ENCODE measurements around the gene AZI2.

Gene AZI2

DNA sequence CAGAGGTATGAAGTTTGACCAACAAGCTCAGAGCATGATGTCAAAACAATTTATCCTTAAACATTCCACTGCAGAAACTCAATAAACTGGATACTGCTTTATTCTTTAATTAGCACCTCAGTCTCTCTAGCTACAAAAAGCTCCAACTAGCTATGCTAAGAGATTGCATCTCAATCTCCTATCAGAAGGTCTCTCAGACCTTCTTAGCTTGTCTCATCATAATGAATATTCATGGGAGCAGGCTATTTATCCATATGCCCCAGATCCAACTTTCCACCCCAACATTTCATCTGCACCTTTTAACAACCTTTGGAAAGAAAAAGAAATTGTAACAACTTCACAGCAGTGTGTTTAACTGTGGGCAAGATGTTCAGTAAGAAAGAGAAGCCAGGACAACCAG, 11.4 kb downstream of the AZI2 start:
- no peak overlapping the region for H3K9ac ChIP-seq (ENCODE audit: low read depth in 1 of 2, low read length in 2 of 2)
- H3K4me1 ChIP-seq (ENCODE audit: control insufficient read depth in 2 of 2, insufficient read depth in 2 of 2, low read length in 2 of 2), result no peaks in the 10 kb centered on the region
- H3K27me3 ChIP-seq (ENCODE audit: control insufficient read depth in 2 of 2, insufficient read depth in 2 of 2, low read length in 2 of 2), result no peaks in the 10 kb centered on the region
- H3K36me3 ChIP-seq (ENCODE audit: control insufficient read depth in 2 of 2, insufficient read depth in 2 of 2, low read length in 2 of 2), result peaks cover 7% of the 10 kb centered on the region in 2 donors
- H3K27ac ChIP-seq (ENCODE audit: low read depth in 2 of 2, low read length in 2 of 2), result no peak overlapping the region
- H3K9me3 ChIP-seq (ENCODE audit: control insufficient read depth in 2 of 2, low read length in 2 of 2), result no peaks in the 10 kb centered on the region
- H3K4me3 ChIP-seq (ENCODE audit: low read length in 2 of 2), result no peak overlapping the region

DNA sequence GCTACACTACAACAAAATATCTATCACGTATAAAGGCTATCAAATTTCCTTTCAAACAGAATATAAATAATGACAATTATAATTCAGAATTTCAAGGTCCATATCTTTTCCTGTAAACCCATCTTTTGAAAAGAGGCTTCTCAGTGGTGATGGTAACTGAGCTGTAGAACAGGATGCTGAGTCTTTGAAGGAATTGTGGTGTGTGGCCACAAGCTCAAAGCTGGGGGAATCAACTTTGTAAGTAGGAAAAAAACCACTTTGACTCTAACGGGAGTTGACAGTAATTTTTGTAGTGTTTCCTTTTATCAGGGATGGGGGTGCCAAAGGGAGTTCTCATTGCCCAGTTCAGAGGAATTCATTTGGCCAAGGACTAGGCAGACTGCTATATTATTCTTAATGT, 13.4 kb downstream of the AZI2 start:
- H3K36me3 ChIP-seq (ENCODE audit: control insufficient read depth in 2 of 2, insufficient read depth in 2 of 2, low read length in 2 of 2), result peaks cover 7 to 12% of the 10 kb centered on the region in 2 donors
- H3K4me3 ChIP-seq (ENCODE audit: low read length in 2 of 2), result no peak overlapping the region

DNA sequence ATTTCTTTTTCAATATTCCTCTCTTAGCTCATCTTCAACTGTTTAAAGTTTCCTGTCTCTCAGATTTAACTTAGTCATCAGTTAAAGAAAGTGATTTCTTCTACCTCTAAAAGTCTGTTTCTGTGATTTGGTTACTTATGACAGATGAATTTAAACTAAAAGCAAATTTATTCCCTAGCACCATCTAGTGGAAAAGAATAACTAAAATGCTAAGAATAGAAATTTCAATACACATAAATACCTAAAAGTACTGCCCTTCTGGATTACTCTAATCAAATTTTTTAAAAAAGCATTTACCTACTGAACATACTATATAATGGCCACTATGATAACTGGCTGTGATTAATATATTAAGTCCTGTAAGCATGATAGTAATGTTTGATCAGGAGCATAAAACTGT, 14.1 kb downstream of the AZI2 start:
- H3K9me3 ChIP-seq (ENCODE audit: control insufficient read depth in 2 of 2, low read length in 2 of 2), result no peaks in the 10 kb centered on the region
- H3K4me3 ChIP-seq (ENCODE audit: low read length in 2 of 2), result no peak overlapping the region
- no peaks in the 10 kb centered on the region for H3K27me3 ChIP-seq (ENCODE audit: control insufficient read depth in 2 of 2, insufficient read depth in 2 of 2, low read length in 2 of 2)
- H3K36me3 ChIP-seq (ENCODE audit: control insufficient read depth in 2 of 2, insufficient read depth in 2 of 2, low read length in 2 of 2), result peaks cover 7 to 12% of the 10 kb centered on the region in 2 donors
- H3K9ac ChIP-seq (ENCODE audit: low read depth in 1 of 2, low read length in 2 of 2), result no peak overlapping the region
- H3K4me1 ChIP-seq (ENCODE audit: control insufficient read depth in 2 of 2, insufficient read depth in 2 of 2, low read length in 2 of 2), result no peaks in the 10 kb centered on the region
- H3K27ac ChIP-seq (ENCODE audit: low read depth in 2 of 2, low read length in 2 of 2), result no peak overlapping the region

More for the DNA sequence above, 13.4 kb downstream of the AZI2 start:
- Histone ChIP-seq H3K27ac (ENCODE audit: low read depth in 2 of 2, low read length in 2 of 2) (no peak overlapping the region), H3K27me3 (ENCODE audit: control insufficient read depth in 2 of 2, insufficient read depth in 2 of 2, low read length in 2 of 2) (no peaks in the 10 kb centered on the region), H3K9ac (ENCODE audit: low read depth in 1 of 2, low read length in 2 of 2) (no peak overlapping the region), H3K9me3 (ENCODE audit: control insufficient read depth in 2 of 2, low read length in 2 of 2) (no peaks in the 10 kb centered on the region), H3K4me1 (ENCODE audit: control insufficient read depth in 2 of 2, insufficient read depth in 2 of 2, low read length in 2 of 2) (no peaks in the 10 kb centered on the region)

DNA sequence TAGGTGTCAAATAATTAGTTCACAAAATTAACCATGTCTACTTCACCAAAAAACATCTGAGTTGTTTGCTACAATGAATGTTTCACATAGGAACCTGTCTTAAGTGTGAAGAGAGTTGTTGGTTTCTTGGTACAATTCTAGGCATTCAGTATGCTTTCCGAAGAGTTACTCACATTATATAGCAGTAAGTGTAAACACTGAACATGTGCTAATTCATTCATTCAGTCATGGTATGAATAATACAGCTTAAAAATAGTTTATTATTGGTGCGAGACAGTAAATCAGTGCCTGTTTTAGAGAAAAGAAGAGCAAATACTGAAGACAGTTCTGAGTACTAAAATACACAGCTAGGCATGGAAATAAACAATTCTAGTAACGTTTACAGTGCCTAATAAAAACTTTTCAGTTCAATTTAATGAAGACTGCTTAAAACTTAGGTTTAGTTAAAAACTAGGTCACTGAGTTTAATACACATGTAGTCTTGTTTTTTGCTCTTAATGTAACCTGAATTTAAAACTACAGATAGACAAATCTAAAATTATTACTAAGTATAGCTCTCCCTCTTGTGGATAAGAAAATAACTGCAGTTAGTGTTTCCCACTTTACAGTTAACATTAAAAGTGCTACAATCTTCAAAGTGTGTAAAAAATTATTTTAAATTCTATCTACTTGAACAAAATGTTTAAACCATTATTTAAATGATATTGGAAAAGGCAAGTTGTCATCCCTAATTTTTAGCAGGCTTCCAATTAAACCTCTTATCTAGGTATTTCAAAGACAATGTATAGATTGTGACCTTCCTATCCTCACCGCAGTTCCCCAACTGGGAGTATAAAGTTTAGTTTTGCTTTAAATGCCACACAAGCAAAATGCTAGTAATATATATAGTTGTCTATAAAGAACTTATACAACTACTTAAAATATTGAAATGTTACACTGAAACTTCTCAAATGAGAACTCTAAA, 20.2 kb downstream of the AZI2 start:
- Histone ChIP-seq H3K9ac (ENCODE audit: low read depth in 1 of 2, low read length in 2 of 2) (no peak overlapping the region), H3K27me3 (ENCODE audit: control insufficient read depth in 2 of 2, insufficient read depth in 2 of 2, low read length in 2 of 2) (no peaks in the 10 kb centered on the region), H3K36me3 (ENCODE audit: control insufficient read depth in 2 of 2, insufficient read depth in 2 of 2, low read length in 2 of 2) (peaks cover 16 to 21% of the 10 kb centered on the region in 2 donors), H3K9me3 (ENCODE audit: control insufficient read depth in 2 of 2, low read length in 2 of 2) (no peaks in the 10 kb centered on the region), H3K4me3 (ENCODE audit: low read length in 2 of 2) (no peak overlapping the region), H3K4me1 (ENCODE audit: control insufficient read depth in 2 of 2, insufficient read depth in 2 of 2, low read length in 2 of 2) (no peaks in the 10 kb centered on the region), H3K27ac (ENCODE audit: low read depth in 2 of 2, low read length in 2 of 2) (no peak overlapping the region)

DNA sequence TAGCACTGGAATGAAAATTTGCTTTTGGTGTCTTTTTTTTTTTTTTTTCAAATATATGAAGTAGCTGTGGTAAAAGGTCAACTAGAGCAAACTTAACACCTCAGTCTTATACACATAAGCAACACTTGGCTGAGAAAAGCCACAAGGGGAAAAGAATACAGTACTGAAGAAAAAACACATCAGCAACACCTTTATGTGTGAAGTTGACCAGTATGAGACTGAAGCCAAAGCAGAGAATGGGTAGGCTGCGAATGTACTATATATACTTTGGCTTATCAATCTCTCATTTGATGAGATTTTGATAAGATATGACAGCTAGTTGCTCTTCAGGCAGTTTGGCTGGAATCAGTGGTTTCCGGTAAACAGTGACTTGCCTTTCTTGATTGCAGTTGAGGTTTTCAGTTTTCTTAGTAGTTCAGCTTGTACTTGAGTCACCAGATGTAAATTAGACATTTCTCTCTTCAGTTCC, 22.1 kb downstream of the AZI2 start:
- no peak overlapping the region for H3K27ac ChIP-seq (ENCODE audit: low read depth in 2 of 2, low read length in 2 of 2)
- H3K36me3 ChIP-seq (ENCODE audit: control insufficient read depth in 2 of 2, insufficient read depth in 2 of 2, low read length in 2 of 2), result peaks cover 18 to 22% of the 10 kb centered on the region in 2 donors
- no peak overlapping the region for H3K4me3 ChIP-seq (ENCODE audit: low read length in 2 of 2)
- H3K4me1 ChIP-seq (ENCODE audit: control insufficient read depth in 2 of 2, insufficient read depth in 2 of 2, low read length in 2 of 2), result no peaks in the 10 kb centered on the region
- no peaks in the 10 kb centered on the region for H3K27me3 ChIP-seq (ENCODE audit: control insufficient read depth in 2 of 2, insufficient read depth in 2 of 2, low read length in 2 of 2)
- no peak overlapping the region for H3K9ac ChIP-seq (ENCODE audit: low read depth in 1 of 2, low read length in 2 of 2)
- H3K9me3 ChIP-seq (ENCODE audit: control insufficient read depth in 2 of 2, low read length in 2 of 2), result no peaks in the 10 kb centered on the region

DNA sequence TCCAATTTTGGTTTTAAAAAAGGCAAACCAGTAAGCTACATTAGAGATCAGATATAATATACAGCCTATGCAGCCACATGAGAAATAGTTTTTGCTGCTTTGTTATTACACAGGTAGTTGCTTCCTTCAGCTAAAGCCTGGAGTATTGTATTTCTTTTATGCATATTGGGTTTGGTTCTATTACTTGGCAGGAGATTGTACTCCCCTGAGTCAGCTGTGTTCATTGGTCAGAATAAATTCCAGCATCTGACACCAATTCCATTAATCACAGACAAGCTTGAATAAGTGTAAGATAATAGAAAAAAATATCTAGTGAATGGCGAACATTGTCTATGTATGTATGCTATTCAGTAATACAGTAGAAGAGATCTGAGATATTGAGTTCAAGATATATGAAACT, 26.2 kb downstream of the AZI2 start:
- no peak overlapping the region for H3K27ac ChIP-seq (ENCODE audit: low read depth in 2 of 2, low read length in 2 of 2)
- no peak overlapping the region for H3K4me3 ChIP-seq (ENCODE audit: low read length in 2 of 2)
- H3K27me3 ChIP-seq (ENCODE audit: control insufficient read depth in 2 of 2, insufficient read depth in 2 of 2, low read length in 2 of 2), result no peaks in the 10 kb centered on the region
- H3K9ac ChIP-seq (ENCODE audit: low read depth in 1 of 2, low read length in 2 of 2), result no peak overlapping the region
- H3K36me3 ChIP-seq (ENCODE audit: control insufficient read depth in 2 of 2, insufficient read depth in 2 of 2, low read length in 2 of 2), result peaks cover 21 to 37% of the 10 kb centered on the region in 2 donors
- no peaks in the 10 kb centered on the region for H3K9me3 ChIP-seq (ENCODE audit: control insufficient read depth in 2 of 2, low read length in 2 of 2)
- no peaks in the 10 kb centered on the region for H3K4me1 ChIP-seq (ENCODE audit: control insufficient read depth in 2 of 2, insufficient read depth in 2 of 2, low read length in 2 of 2)

DNA sequence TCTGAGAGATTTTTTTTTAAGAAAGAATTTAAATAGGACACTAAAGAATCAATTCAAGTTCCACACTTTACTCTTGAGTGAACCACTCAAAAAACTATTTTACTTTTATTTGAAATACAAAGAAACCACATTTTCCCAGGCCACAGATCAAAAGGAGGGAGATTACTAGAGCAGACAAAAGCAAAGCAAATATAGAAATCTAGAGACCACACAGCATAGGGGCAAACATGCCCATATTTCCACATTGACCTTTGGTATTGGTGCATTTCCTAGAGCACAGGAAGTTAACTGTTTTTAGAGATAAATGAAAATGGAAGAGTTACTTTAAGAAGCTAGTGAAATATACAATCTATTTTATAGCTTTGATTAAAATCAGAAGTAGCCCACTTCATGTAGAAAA, 27.6 kb downstream of the AZI2 start:
- Histone ChIP-seq H3K4me3 (ENCODE audit: low read length in 2 of 2) (no peak overlapping the region), H3K9me3 (ENCODE audit: control insufficient read depth in 2 of 2, low read length in 2 of 2) (no peaks in the 10 kb centered on the region), H3K4me1 (ENCODE audit: control insufficient read depth in 2 of 2, insufficient read depth in 2 of 2, low read length in 2 of 2) (no peaks in the 10 kb centered on the region), H3K36me3 (ENCODE audit: control insufficient read depth in 2 of 2, insufficient read depth in 2 of 2, low read length in 2 of 2) (peaks cover 21 to 35% of the 10 kb centered on the region in 2 donors), H3K9ac (ENCODE audit: low read depth in 1 of 2, low read length in 2 of 2) (no peak overlapping the region), H3K27ac (ENCODE audit: low read depth in 2 of 2, low read length in 2 of 2) (no peak overlapping the region), H3K27me3 (ENCODE audit: control insufficient read depth in 2 of 2, insufficient read depth in 2 of 2, low read length in 2 of 2) (no peaks in the 10 kb centered on the region)

DNA sequence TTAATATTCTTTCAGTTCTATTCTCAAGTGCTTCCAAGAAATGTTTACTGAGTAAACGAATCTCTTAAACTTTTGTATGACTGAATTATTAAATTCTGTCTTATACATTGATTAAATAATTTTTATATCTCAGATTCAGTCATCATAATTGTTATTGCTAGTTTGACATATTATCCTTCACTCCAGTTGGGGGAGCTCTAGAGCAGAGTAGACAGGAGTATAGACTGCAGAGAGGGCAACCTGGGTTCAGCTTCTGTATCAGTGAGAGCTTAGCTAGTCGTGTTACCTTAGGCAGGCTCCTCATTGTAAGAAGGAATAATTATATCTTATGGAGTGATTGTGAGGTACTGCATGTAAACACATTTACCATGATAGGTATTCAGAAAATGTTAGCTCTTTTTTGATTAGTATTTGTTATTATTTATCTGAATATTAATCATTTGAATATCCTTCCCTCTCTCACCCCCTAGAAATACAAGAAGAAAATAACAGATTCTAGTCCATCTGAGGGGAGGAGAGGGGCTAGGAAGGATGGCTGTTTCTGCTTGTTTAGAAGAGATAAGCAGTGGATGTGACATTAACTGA, 31.1 kb downstream of the AZI2 start:
- H3K9ac ChIP-seq (ENCODE audit: low read depth in 1 of 2, low read length in 2 of 2), result no peak overlapping the region
- no peaks in the 10 kb centered on the region for H3K27me3 ChIP-seq (ENCODE audit: control insufficient read depth in 2 of 2, insufficient read depth in 2 of 2, low read length in 2 of 2)

DNA sequence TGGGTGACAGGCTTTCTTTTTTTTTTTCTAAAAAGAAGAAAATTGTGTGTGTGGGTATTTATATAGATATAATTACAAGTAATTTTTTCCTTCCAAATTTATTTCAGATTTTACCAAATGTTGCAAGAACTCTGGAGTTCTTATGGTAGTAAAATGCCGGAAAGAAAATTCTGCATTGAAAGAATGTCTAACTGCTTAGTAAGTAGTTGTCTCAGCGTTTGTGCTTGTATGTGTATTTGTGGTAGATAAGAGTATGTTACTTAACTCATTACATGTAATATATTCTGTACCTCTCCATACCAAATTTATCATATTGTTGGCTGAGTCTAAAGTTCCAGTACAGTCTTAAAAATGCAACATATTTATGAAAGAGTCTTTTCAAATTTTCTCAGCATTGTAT, 32.4 kb downstream of the AZI2 start:
- Histone ChIP-seq H3K4me1 (ENCODE audit: control insufficient read depth in 2 of 2, insufficient read depth in 2 of 2, low read length in 2 of 2) (no peaks in the 10 kb centered on the region), H3K4me3 (ENCODE audit: low read length in 2 of 2) (no peak overlapping the region), H3K9me3 (ENCODE audit: control insufficient read depth in 2 of 2, low read length in 2 of 2) (no peaks in the 10 kb centered on the region), H3K9ac (ENCODE audit: low read depth in 1 of 2, low read length in 2 of 2) (no peak overlapping the region), H3K27ac (ENCODE audit: low read depth in 2 of 2, low read length in 2 of 2) (no peak overlapping the region), H3K27me3 (ENCODE audit: control insufficient read depth in 2 of 2, insufficient read depth in 2 of 2, low read length in 2 of 2) (no peaks in the 10 kb centered on the region), H3K36me3 (ENCODE audit: control insufficient read depth in 2 of 2, insufficient read depth in 2 of 2, low read length in 2 of 2) (peaks cover under 1 to 12% of the 10 kb centered on the region in 2 donors)

More for the DNA sequence above, 31.1 kb downstream of the AZI2 start:
- H3K9me3 ChIP-seq (ENCODE audit: control insufficient read depth in 2 of 2, low read length in 2 of 2), result no peaks in the 10 kb centered on the region
- H3K27ac ChIP-seq (ENCODE audit: low read depth in 2 of 2, low read length in 2 of 2), result no peak overlapping the region
- no peaks in the 10 kb centered on the region for H3K4me1 ChIP-seq (ENCODE audit: control insufficient read depth in 2 of 2, insufficient read depth in 2 of 2, low read length in 2 of 2)
- H3K4me3 ChIP-seq (ENCODE audit: low read length in 2 of 2), result no peak overlapping the region
- H3K36me3 ChIP-seq (ENCODE audit: control insufficient read depth in 2 of 2, insufficient read depth in 2 of 2, low read length in 2 of 2), result peaks cover 4 to 20% of the 10 kb centered on the region in 2 donors

DNA sequence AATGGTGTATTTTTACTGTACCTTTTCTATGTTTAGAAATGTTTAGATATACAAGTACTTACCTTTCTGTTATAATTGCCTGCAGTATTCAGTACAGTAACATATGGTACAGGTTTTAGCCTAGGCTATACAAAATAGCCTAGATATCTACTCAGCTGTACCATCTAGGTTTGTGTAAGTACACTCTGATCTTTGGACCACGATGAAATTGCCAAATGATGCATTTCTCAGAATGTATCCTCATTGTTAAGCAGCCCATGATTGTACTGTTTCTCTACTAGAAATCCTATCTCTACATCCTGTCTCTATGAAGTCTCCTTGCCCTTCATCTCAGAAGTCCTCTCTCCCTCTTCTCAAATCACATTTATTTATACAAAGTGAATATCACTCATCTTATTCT, 32.9 kb downstream of the AZI2 start:
- H3K9me3 ChIP-seq (ENCODE audit: control insufficient read depth in 2 of 2, low read length in 2 of 2), result no peaks in the 10 kb centered on the region
- H3K4me3 ChIP-seq (ENCODE audit: low read length in 2 of 2), result no peak overlapping the region
- H3K27me3 ChIP-seq (ENCODE audit: control insufficient read depth in 2 of 2, insufficient read depth in 2 of 2, low read length in 2 of 2), result no peaks in the 10 kb centered on the region
- H3K4me1 ChIP-seq (ENCODE audit: control insufficient read depth in 2 of 2, insufficient read depth in 2 of 2, low read length in 2 of 2), result no peaks in the 10 kb centered on the region
- peaks cover 0 to 11% of the 10 kb centered on the region in 2 donors for H3K36me3 ChIP-seq (ENCODE audit: control insufficient read depth in 2 of 2, insufficient read depth in 2 of 2, low read length in 2 of 2)
- no peak overlapping the region for H3K27ac ChIP-seq (ENCODE audit: low read depth in 2 of 2, low read length in 2 of 2)
- no peak overlapping the region for H3K9ac ChIP-seq (ENCODE audit: low read depth in 1 of 2, low read length in 2 of 2)
